ENCODE data around the gene MICALL1.

DNA sequence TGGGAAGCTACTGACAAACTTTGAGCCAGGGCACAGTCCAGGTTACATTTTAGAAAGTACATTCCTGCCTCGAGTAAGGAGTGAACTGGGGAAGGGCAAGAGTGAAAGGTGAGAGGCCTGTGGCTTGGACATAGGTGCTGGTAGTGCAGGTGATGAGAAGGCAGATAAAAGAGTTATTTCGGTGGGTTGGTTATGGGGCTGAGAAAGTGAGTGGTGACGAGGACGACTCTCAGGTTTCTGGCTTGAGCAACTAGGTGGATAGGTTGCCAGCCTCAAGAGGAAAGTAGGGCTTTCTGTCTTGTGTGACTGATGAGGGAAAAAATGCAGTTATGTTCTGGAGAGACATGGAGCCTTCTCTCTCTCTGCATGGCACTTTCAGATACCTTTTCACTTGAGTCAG, 51.1 kb downstream of the MICALL1 start:
- TF ChIP-seq, protein P1, sequence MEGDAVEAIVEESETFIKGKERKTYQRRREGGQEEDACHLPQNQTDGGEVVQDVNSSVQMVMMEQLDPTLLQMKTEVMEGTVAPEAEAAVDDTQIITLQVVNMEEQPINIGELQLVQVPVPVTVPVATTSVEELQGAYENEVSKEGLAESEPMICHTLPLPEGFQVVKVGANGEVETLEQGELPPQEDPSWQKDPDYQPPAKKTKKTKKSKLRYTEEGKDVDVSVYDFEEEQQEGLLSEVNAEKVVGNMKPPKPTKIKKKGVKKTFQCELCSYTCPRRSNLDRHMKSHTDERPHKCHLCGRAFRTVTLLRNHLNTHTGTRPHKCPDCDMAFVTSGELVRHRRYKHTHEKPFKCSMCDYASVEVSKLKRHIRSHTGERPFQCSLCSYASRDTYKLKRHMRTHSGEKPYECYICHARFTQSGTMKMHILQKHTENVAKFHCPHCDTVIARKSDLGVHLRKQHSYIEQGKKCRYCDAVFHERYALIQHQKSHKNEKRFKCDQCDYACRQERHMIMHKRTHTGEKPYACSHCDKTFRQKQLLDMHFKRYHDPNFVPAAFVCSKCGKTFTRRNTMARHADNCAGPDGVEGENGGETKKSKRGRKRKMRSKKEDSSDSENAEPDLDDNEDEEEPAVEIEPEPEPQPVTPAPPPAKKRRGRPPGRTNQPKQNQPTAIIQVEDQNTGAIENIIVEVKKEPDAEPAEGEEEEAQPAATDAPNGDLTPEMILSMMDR (IDR thresholded peaks at IDR 0.05) = no peak
- no peak for TF ChIP-seq POLR2A (IDR thresholded peaks at IDR 0.05)
